Nephron progenitor cell (in vitro differentiated cells): Measurements from ENCODE around the gene TDRD7.

Experiments used
- DNase-seq: peaks from one replicate; pipeline ENCODE4 v3.0.0; 2021
- H3K27ac Mint-ChIP-seq: 2 replicates; pipeline ENCODE4 v1.8.0; 2021; ENCODE audit warnings: mild to moderate bottlenecking, moderate library complexity, mixed read lengths
- H3K27me3 Mint-ChIP-seq: 2 replicates; pipeline ENCODE4 v1.8.0; 2021; ENCODE audit warnings: mild to moderate bottlenecking, low read depth, mixed read lengths; ENCODE audit not compliant: poor library complexity
- H3K36me3 Mint-ChIP-seq: 2 replicates; pipeline ENCODE4 v1.8.0; 2021; ENCODE audit warnings: low read depth, mixed read lengths
- H3K4me1 Mint-ChIP-seq: 2 replicates; pipeline ENCODE4 v1.8.0; 2021; ENCODE audit warnings: mixed read lengths
- H3K4me3 Mint-ChIP-seq: 2 replicates; pipeline ENCODE4 v1.8.0; 2021; ENCODE audit warnings: mild to moderate bottlenecking, moderate library complexity, mixed read lengths
- H3K9me3 Mint-ChIP-seq: 2 replicates; pipeline ENCODE4 v1.8.0; 2021; ENCODE audit warnings: mild to moderate bottlenecking, moderate library complexity, mixed read lengths
- TF ChIP-seq, protein P1 (sequence below): fragments of 200-600 bp; sonication (generic); IDR thresholded peaks from 2 replicates; pipeline ENCODE4 v1.5.0; 2021; ENCODE audit warnings: antibody characterized with exemption

TDRD7 gene

DNA sequence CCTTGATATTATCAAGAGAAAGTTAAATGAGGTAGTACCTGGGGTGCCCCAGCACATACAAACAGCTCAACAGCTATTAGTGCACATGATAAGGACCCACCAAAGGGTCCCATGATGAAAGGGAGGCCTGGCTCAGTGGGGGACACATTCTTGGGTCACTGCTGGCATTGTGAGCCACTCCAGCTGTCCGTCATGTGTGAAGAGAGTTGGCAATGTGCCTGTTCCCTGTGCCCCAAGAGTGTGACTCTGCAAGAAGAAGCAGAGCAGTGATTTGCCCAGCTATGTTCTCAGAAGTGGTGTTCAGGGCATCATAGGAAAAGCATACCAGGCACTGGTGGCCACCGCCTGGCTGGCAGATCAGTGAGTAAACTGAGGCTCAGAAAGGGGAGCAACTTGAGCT is 37.1 kb upstream of the TDRD7 start:
- TF ChIP-seq, protein P1, sequence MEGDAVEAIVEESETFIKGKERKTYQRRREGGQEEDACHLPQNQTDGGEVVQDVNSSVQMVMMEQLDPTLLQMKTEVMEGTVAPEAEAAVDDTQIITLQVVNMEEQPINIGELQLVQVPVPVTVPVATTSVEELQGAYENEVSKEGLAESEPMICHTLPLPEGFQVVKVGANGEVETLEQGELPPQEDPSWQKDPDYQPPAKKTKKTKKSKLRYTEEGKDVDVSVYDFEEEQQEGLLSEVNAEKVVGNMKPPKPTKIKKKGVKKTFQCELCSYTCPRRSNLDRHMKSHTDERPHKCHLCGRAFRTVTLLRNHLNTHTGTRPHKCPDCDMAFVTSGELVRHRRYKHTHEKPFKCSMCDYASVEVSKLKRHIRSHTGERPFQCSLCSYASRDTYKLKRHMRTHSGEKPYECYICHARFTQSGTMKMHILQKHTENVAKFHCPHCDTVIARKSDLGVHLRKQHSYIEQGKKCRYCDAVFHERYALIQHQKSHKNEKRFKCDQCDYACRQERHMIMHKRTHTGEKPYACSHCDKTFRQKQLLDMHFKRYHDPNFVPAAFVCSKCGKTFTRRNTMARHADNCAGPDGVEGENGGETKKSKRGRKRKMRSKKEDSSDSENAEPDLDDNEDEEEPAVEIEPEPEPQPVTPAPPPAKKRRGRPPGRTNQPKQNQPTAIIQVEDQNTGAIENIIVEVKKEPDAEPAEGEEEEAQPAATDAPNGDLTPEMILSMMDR, result no peak
- Mint-ChIP-seq H3K27ac (no peak overlapping the region), H3K4me1 (no peaks in the 10 kb centered on the region), H3K36me3 (peaks cover 40% of the 10 kb centered on the region), H3K9me3 (peaks cover 13% of the 10 kb centered on the region), H3K27me3 (peaks cover 6% of the 10 kb centered on the region), H3K4me3 (no peak overlapping the region)
- no peak for DNase-seq

DNA sequence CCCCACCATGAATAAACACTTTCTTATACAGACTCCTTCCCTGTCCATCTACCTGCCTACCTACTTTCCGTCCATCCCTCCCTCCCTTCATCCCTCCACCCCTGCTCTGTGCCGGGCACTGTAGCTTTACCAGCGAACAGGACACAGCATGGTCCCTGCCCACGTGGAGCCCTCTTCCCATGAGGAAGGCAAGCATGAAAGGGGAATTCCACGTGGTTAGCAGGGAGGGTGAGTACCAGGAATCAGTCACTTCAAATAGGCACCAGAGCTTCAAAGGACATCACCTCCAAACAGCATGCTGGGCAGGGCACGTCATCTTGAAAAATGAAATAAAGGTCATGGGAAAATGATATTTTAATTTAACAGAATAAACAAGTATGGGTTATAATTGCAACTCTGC is 35.0 kb upstream of the TDRD7 start:
- Mint-ChIP-seq H3K27me3 (peaks cover 2% of the 10 kb centered on the region), H3K4me1 (no peaks in the 10 kb centered on the region), H3K27ac (no peak overlapping the region)

GRCh38 chr9:97382099-97382718 is 29.7 kb upstream of the TDRD7 start:
- no peak overlapping the region for H3K4me3 Mint-ChIP-seq
- DNase-seq, result no peak

More for the DNA sequence above, 35.0 kb upstream of the TDRD7 start:
- Mint-ChIP-seq H3K9me3 (no peaks in the 10 kb centered on the region), H3K4me3 (no peak overlapping the region), H3K36me3 (peaks cover 34% of the 10 kb centered on the region)
- DNase-seq, result no peak
- TF ChIP-seq, protein P1, result no peak

DNA sequence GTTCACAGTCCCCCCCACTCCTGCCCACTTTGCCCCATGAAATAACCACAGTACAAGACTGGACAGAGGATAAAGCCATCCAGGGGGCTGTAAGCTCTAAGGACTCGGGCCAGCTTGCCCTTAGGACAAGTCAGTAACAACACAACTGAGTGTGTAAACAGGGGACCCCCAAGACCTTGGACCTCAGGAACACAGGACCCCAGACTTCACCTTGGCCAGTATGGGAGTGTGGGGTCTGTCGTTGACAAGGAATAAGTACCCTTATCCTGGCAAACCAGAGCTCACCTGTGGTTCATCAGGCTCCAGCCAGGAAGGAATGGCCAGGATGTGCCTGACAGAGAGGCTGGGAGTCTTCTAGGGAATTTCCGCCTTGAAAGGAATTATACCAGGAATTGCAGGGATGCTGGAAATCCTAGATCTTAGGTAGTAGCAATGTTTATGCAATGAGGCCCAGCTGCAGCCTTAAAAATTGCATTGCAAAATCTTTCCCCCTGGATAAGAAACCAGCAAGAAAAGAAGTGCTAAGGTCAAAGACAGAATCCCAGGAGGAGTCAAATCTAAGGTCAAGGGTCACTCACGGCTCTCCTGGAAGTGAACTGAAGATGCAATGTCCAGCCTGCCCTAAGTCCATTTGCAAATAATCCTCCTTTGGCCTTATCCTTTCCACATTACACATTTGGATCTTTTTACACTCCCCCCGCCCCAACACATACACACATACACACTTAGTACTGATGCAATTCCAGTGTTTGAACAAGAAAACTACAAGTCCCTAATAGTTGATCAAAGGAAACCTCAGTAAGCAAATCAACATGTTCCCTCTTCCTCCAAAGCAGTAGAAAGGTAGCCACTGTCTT is 27.3 kb upstream of the TDRD7 start:
- Mint-ChIP-seq H3K27me3 (peaks cover 16% of the 10 kb centered on the region), H3K4me3 (no peak overlapping the region), H3K9me3 (no peaks in the 10 kb centered on the region), H3K4me1 (peaks cover 10% of the 10 kb centered on the region), H3K27ac (no peak overlapping the region), H3K36me3 (peaks cover 14% of the 10 kb centered on the region)
- DNase-seq, result no peak
- TF ChIP-seq, protein P1, result no peak

More at GRCh38 chr9:97382099-97382718, 29.7 kb upstream of the TDRD7 start:
- H3K9me3 Mint-ChIP-seq, result no peaks in the 10 kb centered on the region
- H3K27ac Mint-ChIP-seq, result no peak overlapping the region
- peaks cover 27% of the 10 kb centered on the region for H3K36me3 Mint-ChIP-seq
- H3K4me1 Mint-ChIP-seq, result peaks cover 10% of the 10 kb centered on the region
- TF ChIP-seq, protein P1, result no peak
- peaks cover 16% of the 10 kb centered on the region for H3K27me3 Mint-ChIP-seq

GRCh38 chr9:97385626-97386264 is 26.2 kb upstream of the TDRD7 start:
- Mint-ChIP-seq H3K4me3 (no peak overlapping the region), H3K4me1 (peaks cover 10% of the 10 kb centered on the region), H3K27ac (no peak overlapping the region), H3K9me3 (no peaks in the 10 kb centered on the region), H3K27me3 (peaks cover 22% of the 10 kb centered on the region), H3K36me3 (peaks cover 4% of the 10 kb centered on the region)
- TF ChIP-seq, protein P1, result no peak
- DNase-seq, result no peak
